NCI-H1694 treated with DMSO at 0.1 percent for 48 hours (cell line): ENCODE results near the gene MYLK.

Experiments used
- DNase-seq: peaks from one replicate; lab custom pipeline; 2025; lab: John Stamatoyannopoulos, UW

The MYLK gene

DNA sequence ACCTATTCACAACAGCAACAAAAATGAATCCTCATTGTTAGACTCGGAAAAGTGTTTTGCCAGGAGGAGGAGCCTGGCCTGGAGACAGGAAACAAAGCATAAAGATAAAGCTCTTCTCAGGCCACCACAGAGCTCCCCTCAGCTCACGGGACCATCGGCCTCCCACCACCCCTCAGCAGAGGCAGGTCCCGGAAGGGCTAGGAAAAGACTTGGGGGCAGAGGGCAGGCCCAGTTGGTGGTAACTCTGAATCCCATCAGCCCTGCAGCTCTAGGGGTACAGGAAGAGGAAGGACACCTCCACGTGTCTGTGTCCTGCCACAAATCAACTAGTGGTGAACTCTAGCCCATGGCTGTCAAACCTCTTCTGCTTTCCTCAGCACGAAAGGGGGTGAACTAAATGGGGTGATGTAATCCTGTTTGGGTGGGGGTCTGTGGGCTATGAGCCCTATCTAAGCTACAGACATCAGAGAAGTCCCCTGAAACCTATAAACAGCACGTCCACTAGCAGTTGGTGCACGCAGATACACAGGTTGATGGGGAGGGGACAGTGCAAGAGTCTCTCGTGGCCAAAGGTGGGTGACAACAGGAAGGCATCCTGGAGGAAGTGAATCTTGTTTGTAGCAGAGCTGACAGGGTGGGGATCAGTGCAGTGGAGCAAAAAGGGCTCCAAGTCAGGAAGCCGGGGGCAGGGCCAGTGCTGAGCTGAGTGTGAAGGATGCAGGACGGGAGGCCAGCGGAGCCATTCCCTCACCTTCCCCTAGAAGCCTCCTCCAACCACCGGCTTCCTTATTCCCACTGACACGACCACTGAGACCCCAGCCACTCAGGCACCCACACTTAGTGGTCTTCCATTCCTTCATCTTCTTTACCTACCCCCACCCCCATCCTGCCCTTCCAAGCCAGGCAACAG, 188.1 kb downstream of the MYLK start:
- no peak for DNase-seq

- no peak for DNase-seq
Measured at GRCh38 chr3:123695152-123695551, 189.0 kb downstream of the MYLK start.

DNA sequence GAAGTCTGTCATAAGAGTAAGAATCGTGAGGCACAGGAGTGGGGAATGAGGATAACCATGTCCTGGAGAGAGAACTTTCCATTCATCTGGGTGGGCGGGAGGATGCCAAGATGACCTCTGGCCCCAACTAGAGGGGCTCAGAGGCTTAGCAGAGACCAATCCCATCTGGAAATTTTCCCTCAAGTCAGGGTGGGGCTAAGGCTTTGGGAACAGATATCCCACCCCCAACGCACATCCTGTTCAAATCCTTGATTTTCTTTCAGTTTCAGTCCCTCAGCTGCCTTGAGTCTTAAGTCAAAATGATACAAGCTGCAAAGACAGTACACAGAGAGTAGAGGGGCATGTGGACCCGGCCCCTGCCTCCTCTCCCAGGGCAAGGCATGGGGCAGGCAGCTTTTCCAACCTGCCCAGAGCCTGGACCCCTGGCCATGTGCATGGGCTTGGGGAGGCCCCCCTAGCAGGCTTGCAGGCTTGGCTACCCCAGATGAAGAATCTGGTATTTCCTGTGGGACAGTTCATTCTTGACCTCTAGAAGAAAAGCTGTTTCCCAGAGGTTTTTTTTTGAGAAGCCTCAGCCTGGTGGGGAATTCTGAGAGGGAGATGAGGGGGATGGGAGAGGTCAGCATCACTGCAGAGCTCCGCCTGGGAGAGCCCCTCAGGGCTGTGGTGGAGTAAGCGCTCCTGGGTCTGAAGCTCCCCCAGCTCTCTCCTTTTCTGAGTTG, 189.6 kb downstream of the MYLK start:
- DNase-seq: no peak

- DNase-seq: no peak
Measured at GRCh38 chr3:123693584-123694190, 190.4 kb downstream of the MYLK start.

GRCh38 chr3:123692671-123693070, 191.5 kb downstream of the MYLK start:
- no peak for DNase-seq

GRCh38 chr3:123692041-123692440, 192.1 kb downstream of the MYLK start:
- no peak for DNase-seq

DNA sequence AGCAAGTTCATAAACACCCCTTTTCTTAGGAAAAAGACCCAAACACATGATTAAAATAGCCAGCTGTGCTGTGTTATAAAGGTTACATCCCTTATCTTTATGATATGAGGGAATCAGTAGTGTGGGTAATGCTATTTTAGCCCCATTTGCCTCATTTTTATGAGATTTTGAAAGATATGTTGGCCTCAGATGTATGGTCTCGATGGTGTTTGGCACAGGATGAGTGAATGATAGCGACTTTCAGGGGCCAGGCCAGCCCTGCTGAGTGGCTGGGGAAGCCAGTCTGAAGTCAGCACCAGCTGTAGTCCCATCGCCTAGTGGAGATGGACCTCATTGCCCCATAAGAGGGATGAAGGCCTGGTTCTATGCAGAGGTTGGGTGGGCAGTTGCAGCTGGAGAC, 194.3 kb downstream of the MYLK start:
- DNase-seq: no peak

DNA sequence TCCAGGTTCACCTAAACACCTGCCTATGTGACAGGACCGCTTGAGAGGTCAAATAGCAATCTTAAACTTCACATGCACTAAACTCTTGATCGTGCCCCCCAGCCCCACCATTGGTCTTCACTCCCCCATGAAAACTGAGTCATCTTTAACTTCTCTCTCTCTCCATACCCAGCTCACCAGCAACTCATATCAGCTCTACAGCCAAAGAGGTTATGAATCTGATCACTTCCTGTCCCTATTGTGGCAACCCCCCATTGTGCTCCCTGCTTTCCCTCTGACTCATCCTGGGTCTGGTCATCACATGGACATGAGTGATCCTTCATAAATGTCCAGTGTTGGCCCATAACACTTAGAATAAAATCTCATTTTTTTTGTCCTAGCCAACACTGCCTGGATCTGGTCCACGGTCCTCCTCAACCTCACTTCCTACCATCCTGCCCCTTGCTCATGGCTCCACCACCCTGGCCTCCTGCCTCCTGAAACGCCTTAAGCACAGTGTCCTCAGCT, 195.8 kb downstream of the MYLK start:
- DNase-seq: no peak

DNA sequence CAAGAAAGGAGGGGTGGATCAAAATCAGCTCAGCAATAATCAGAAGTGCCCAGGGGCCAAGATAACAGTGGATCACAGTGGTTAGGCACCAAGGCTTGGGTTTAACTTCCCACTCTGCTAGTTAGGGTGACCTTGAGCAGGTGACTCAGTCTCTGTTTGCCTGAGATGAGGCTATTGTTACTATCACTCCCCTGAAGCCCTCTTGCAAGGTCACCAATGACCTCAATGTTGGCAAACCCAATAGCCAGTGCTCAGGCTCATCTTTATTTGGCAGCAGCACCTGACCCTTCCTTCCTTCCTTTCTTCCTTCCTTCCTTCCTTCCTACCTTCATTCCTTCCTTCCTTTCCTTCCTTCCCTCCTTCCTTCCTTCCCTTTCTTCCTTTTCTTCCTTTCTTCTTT, 196.8 kb downstream of the MYLK start:
- no peak for DNase-seq

DNA sequence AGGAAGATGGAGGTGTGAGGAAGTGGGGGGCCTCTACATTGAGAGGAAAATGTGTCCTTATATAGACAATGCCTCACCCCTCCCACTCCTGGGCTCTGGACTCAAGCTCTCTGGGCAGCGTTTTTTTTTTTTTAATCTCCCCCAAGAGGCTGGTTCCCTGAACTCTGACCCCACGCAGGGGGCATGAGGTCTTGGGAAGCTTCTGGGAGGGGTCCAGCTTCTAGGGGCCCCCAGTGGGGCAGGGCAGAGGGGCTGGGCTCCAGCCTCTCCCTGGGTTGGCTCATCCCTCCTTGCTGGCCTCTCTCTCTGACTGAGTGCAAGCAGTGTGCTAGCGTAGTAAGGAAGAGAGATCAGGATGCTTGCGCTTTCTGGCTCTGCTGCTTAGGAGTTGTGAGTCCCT, 197.9 kb downstream of the MYLK start:
- DNase-seq: no peak

DNA sequence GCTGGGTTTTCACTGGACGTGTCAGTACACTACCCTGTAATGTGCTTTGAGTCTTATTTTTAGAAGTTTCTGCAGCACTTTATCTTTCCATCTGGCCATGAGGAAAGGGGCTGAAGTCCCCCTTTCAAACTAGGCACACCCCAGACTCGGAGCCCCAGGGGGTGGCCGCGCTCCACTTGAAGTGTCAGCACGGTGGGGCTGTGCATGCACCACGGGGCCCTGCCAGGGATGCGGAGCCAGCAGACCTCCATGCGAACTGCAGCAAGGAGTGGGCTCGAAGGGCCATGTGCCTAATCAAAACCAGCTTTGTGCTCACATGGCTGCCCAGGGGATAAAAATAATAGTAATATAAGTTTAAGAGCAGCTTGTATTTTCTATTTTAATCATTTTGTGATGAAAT, 198.4 kb downstream of the MYLK start:
- no peak for DNase-seq

- DNase-seq: no peak
Measured at GRCh38 chr3:123684636-123685035, 199.5 kb downstream of the MYLK start.

- no peak for DNase-seq
Measured at GRCh38 chr3:123684209-123684608, 199.9 kb downstream of the MYLK start.

GRCh38 chr3:123683505-123684154, 200.5 kb downstream of the MYLK start:
- no peak for DNase-seq

- no peak for DNase-seq
Measured at GRCh38 chr3:123682781-123683504, 201.2 kb downstream of the MYLK start.

GRCh38 chr3:123682302-123682701, 201.8 kb downstream of the MYLK start:
- DNase-seq: no peak

DNA sequence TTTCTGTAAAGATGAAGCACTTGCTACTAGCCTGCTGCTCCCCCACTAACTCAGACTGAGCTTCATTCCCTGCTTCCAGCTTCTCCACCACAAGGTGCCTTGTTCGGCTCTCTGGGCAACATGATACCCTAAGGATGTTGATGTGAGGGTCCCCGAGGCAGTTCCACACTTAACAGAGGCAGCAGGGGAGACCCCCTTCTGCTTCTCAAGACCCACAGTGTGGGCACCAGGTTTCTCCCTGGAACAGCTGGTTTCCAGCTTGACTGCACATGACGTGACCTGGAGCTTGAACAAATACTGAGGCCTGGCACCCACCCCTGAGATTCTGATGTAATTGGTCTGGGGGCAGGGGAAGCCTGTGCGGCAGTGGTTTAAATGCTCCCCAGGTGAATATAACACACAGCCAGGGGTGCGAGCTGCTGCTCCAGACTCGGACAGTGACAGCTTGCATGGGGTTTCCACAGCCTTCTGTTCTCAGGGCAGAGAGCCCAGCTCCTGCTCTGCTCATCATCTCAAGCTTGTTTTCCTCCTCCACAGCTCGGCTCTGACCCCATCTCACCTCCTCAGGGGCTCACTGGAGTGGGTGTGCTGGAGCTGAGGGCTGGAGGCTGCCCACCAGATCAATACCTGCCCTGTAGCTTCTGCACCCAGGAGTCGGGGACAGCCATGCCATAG, 204.3 kb downstream of the MYLK start:
- peak; percentile 77 for DNase-seq

DNA sequence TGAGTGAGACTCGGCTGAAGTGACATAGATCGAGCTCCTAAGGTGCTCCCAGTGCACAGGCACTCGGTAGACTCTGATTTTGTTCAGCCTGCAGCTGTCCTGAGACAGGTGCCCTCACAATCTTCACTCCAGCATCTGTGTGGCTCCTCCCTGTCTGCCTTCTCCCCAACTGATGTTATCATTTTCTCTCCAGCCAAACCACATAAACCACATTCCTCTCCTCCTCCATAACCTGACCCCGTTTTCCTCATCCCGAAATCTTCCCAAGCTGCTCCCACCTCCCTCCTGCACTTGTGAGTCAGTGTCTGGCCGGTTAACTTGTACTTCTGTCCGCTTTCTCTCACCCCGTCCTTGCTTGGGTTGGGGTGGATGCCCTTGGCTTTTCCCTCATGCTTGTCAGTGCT, 206.0 kb downstream of the MYLK start:
- DNase-seq: no peak

GRCh38 chr3:123672429-123673146, 211.5 kb downstream of the MYLK start:
- peak; percentile 19 for DNase-seq

DNA sequence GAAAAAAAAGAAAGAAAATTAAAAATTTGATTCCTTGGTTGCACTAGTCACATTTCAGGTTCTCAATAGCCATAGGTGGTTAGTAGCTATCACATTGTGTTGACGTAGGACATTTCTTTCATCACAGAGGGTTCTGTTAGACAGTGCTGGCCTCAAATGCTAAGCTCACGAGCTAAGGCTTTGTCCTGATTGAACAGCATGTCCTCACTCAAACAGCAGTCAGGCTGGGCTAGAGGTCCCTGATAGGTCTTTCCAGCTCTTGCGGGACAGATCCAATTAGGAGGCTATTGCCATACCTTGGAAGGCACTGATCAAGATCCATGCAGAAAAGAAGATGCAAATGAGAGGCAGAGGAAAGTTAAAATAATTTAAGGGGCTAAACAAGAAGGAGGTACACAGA, 213.4 kb downstream of the MYLK start:
- DNase-seq: no peak
